Stimulated activated CD4-positive, alpha-beta T cell treated with anti-CD3 and anti-CD28 coated beads, Interleukin-15, amount 100 ng/mL, for 24 hours (primary cell): ENCODE measurements around the gene FAM210A.

Experiments used
- DNase-seq: peaks from one replicate; pipeline ENCODE4 v3.0.0-alpha.2; 2020

Gene FAM210A

GRCh38 chr18:13642440-13642827 lies 83.9 kb downstream of the FAM210A start:
- no peak for DNase-seq

DNA sequence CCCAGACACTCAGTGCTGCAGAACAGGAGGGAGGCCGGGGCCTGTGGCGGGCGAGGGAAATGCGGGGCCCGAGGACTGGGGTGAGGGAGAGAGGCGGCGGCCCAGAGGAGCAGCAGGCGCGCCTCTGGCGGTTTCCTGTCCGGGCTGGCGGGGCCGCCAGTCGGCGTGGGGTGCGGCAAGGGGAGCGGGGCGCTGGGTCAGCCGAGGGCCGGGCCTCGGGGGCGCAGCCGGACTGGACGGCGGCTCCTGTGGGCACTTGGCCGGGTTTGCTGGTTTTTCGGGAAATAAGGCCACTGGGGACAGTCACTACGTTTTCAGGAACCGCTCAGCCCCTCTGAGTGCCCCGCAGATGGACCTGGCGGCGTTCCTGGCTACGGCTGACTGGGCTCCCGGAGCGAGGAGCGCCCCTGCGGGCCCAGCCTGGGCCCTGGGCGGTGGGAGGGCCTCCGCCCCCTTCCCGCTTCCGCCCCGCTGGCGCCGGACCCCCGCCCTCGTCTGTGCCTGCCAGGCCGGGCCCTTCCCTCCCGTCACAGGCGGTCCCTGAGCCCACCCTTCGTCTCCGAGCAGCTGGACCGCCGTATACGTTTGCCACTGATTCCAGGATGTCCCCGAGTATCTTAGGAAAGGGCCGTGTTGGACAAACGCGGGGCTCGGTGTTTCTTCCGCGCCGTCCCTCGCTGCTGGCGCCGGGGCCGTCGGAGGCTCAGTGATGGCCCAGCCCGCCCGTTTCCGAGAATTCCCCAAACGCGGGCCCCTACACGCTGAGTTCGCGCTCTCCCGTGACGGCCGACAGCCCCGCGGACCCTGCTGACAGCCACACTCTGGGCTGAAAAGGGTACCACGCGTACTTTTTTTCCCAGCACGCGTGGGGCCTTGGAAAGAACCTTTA lies 84.6 kb downstream of the FAM210A start:
- DNase-seq: no peak

DNA sequence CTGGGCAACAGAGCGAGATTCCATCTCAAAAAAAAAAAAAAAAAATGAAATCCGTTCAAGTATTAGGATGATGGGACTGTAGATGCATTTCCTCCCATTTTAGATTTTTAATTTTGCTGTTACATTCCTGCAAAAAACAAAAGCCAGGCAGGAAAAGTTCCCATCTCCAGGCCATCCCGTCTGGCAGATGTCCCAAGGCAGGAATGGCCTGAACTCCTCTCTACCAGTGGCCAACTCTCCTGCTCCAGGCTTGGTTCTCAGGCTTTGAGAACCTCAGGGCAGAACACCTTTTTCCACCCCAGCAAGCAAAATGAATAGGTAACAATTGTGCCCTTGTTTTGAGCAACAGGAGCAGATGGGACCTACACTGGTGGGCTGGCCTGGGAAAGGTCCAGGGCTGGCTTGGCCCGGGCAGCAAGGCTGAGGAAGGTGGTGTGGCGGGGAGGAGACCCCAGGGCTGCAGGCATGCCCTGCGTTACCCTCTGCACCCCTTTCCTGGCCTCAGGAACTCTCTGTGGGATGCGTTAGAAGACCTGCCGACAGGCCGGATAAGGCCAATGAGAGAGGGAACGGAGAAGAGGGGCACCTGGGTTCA lies 86.0 kb downstream of the FAM210A start:
- no peak for DNase-seq

DNA sequence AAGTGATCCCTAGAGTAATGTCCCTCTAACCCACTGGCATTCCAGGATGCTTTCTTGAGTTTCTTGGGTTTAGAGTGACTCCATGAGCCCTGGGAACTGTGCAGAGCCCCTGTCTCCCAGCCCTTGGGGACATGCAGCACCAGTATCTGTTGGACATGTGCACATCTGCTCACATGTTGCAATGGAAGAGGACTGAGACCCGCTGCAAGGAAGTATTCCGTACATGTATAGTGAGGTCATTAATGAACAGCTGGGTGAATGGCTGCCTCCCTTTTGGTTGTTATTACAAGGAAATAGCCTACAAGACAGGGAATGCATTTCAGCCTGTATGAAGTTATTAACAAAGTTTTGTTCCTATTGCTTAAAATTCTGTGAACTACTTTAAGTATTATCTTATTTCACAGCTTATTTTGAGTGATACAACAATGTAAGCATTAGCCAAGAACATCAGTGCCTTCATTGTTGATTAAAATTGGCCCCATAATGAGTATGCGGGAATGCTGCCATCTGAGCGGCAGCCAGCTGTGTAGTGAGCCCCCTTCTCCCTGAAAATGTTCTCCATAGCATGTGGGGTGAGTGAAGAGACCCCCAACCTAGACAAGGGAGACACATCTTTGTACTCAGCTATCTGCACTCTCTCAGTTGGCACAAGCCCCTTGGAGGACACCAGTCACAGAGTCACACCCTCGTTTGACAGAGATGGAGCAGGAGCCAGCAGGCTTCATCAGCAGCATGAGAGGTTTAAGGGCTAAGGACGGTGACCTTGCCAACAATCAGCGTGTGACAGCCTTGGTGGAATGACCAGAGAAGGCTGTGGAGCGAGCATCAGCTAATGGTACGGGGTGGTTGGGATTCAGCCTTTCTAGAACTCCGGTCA lies 87.4 kb downstream of the FAM210A start:
- no peak for DNase-seq

DNA sequence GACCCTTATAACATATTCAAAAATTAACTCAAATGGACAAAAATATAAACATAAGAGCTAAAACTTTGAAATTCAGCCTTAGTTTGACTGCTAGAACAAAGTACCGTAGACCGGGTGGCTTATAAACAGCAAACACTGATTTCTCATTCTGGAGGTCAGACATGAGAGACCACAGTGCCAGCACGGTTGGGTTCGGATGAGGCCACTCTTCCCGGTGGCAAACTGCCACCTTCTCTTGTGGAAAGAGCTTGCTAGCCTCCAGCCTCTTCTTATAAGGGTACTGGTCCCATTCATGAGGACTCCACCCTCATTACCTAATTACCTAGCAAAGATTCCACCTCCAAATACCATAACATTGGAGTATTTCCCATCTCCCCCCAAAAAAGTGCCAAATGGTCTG lies 91.3 kb downstream of the FAM210A start:
- DNase-seq: no peak

DNA sequence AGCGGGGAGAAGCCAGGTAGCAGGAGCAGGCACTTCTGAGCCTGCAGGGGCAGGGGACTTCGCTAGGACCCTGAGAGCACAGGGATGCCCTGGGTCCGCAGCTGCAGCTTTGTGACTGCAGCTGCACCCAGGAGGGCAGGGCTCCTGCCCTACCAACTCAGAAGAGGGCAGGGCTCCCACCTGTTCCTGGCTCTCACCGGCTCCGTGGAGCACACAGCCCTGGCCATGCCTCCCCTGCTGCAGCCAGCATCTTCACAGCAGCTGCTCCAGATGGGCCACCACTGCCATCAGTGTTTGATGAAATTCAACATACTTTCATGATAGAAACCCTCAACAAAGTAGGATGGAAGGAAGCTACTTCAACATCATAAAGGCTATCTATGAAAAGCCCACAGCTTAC lies 92.7 kb downstream of the FAM210A start:
- no peak for DNase-seq

GRCh38 chr18:13630716-13631268 lies 95.6 kb downstream of the FAM210A start:
- DNase-seq: no peak

GRCh38 chr18:13629841-13630715 lies 96.3 kb downstream of the FAM210A start:
- peak; percentile 61 for DNase-seq

- DNase-seq: no peak
Measured at GRCh38 chr18:13628211-13628610, 98.1 kb downstream of the FAM210A start.

DNA sequence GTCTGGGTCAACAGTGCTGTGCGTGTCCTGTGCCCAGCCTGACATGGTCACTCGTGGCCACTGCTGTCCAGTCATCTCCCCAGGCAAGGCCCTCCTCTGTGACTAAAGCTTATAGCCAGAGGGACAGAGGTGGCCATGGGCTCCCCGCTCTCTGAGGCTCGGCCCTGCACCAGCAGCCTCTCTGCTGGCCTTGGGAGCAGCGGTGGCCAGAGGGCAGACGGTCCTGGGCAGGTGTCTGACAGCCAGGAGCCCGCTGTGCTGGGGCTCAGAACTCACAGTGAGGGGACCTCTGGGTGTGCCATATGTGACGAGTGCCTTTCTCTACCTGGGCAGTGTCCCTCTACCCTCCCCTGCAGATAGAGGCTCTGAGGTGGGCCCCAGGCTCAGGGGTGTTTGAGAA lies 98.7 kb downstream of the FAM210A start:
- DNase-seq: no peak

GRCh38 chr18:13626544-13626908 lies 99.8 kb downstream of the FAM210A start:
- DNase-seq: no peak

GRCh38 chr18:13625843-13626543 lies 100.4 kb downstream of the FAM210A start:
- DNase-seq: no peak

DNA sequence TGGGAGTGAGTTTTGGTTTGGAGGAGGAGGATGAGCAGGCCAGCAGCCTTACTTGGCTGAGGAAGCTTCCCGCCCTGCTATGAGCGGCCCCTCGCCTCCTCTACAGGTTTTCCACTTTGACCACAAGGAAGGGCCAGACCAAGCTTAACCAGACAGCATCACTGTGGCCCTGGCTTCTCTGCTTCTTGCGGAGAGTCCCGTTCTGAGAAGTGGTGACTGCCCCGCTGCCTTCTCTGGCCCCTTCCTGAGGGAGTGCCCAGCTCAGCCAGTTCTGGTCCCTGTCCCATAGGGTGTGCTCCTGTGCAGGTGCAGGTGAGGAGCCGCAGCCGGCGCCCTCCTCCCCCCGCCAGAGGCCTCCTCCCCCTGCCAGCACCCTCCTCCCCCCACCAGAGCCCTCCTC lies 101.0 kb downstream of the FAM210A start:
- DNase-seq: no peak

DNA sequence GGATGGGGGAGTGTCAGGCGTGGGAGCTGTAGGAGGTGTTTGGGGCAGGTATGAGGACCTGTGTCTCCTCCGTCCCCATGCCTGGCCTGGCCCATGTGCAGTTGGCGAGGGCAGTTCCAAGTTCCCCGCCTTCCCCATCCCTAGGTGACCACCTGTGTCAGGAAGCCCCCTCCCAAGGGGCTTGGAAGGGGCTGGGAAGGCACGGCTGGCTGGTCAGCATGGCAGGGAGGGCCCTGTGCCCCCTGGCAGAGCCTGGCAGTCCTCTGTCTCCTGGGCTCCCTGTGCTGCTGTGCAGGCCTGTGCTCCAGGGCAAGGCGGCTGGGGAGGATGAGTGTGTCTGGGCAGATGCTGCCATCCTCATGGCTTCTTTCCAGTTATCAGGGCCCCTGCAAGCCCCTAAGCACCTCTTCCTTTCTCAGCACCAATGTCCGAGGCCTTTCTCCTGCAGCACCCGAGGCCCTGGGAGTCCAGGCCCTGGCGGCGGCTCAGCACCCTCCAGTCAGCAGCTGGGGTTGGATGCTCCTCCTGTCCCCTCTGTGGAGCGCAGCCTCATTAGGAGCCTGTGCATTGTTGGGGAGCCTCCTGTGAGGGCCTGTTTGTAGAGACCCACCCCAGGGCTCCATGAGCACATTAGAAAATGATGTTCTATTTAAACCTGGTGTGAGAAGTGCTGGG lies 101.7 kb downstream of the FAM210A start:
- no peak for DNase-seq

- no peak for DNase-seq
Measured at GRCh38 chr18:13623871-13624270, 102.5 kb downstream of the FAM210A start.

GRCh38 chr18:13623348-13623747 lies 103.0 kb downstream of the FAM210A start:
- no peak for DNase-seq

- no peak for DNase-seq
Measured at GRCh38 chr18:13622751-13623150, 103.6 kb downstream of the FAM210A start.

DNA sequence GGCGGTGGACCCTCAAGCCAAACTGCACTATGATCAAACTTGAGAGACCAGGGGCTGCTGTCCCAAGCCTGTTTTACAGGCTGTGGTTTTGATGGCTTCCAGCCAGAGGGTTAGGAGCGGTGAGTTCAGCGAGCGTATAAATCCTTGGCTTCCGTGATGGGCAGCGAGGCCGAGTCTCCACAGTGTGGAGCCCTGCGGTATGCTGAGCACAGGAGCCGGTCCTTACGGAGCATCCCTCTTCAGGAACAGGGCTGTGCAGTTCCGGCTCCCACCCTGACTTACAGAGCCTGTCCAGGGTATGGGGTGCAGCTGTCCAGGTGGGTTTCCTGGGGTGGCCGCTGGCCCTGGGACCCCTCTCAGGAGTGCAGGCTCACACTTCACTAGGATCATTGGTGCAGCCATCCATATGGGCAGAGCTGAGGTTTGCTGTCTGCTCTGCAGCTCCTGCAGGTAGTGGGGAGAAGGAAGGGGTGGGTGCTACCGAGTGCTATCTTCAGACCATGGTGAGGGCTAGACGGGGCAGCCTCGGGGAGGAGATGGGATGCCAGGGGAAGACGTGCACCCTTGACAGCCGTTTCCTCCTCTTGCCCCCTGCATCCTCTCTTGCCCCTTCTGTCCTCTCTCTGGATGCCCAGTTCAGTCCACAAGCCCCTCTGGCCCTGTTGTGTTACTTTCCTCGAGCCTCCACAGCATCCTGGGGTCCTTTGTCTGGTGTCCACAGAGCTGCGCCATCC lies 104.3 kb downstream of the FAM210A start:
- DNase-seq: no peak

DNA sequence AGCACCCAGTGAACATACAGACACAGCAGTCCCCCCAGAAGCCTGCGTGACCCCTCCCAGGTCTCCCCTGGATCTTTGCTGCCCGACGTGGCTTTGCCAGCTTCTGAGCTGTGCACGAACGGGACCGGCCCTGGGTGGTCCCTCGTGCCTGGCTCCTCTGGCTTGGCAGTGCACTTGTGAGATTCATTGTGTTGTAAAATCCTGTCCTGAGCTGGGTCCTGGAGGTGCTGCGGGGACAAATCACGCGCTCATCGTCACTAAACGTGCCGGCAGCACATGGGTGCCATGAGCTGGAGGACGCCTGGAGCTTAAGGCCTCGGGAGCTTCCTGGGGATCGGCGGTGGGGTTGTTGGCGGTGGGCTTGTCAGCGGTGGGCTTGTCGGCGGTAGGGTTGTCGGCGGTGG lies 104.9 kb downstream of the FAM210A start:
- no peak for DNase-seq

GRCh38 chr18:13620818-13621445 lies 105.4 kb downstream of the FAM210A start:
- no peak for DNase-seq
